Activated CD4-positive, CD25-positive, alpha-beta regulatory T cell treated with anti-CD3 and anti-CD28 coated beads, Interleukin-2, amount 50 U/mL, for 16 hours (primary cell): ENCODE data around the gene MSGN1.

Experiments
- DNase-seq: peaks from one replicate; pipeline ENCODE4 v3.0.0-alpha.2; 2020; ENCODE audit warnings: low read depth, low spot score

The MSGN1 gene, protein sequence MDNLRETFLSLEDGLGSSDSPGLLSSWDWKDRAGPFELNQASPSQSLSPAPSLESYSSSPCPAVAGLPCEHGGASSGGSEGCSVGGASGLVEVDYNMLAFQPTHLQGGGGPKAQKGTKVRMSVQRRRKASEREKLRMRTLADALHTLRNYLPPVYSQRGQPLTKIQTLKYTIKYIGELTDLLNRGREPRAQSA

DNA sequence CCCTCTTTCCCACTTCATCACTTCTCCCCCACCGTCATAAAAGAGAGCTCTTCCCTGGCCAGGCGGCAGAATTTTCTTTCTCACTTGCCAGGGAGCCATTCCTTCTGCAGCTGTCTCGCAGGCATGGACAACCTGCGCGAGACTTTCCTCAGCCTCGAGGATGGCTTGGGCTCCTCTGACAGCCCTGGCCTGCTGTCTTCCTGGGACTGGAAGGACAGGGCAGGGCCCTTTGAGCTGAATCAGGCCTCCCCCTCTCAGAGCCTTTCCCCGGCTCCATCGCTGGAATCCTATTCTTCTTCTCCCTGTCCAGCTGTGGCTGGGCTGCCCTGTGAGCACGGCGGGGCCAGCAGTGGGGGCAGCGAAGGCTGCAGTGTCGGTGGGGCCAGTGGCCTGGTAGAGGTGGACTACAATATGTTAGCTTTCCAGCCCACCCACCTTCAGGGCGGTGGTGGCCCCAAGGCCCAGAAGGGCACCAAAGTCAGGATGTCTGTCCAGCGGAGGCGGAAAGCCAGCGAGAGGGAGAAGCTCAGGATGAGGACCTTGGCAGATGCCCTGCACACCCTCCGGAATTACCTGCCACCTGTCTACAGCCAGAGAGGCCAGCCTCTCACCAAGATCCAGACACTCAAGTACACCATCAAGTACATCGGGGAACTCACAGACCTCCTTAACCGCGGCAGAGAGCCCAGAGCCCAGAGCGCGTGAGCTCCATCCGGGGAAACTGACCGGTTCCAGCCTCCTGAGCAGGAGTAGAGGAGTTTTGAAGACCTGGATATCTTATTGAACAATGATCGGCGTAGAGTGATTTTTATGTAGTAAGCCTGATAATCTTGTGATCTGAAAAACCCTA, at the start of gene MSGN1:
TSS of gene MSGN1 (plus strand) at position 65 of the 850 bp plus-strand sequence. CDS start at position 124, 59 bp downstream.
- no peak for DNase-seq

GRCh38 chr2:17768894-17769293, 47.4 kb upstream of the MSGN1 start:
- DNase-seq = no peak

GRCh38 chr2:17771956-17772355, 44.3 kb upstream of the MSGN1 start:
- DNase-seq = no peak

- DNase-seq = no peak
Observed at GRCh38 chr2:17772532-17772931, 43.7 kb upstream of the MSGN1 start.

- DNase-seq = no peak
Observed at GRCh38 chr2:17780546-17780945, 35.7 kb upstream of the MSGN1 start.

GRCh38 chr2:17781482-17781881, 34.8 kb upstream of the MSGN1 start:
- DNase-seq = no peak

GRCh38 chr2:17786727-17787126, 29.5 kb upstream of the MSGN1 start:
- DNase-seq = no peak

DNA sequence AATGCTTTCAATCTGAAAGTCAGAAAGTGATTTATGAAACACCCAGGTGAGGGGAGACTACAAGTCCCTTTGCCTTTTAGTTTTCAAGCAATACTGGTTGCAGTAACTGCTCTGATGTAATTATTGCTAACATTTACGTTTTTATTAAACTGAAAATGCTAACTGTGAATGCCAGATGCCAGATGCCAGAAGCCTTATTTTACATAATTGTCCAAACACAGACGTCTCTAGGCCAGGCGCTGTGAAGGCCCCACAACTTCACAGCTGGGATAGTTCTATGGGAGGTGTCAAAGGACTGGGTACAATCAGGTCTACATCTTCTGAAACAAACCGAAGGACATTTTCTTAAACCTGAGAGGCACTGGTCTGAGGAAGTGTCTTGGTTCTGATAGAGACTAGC, 27.5 kb upstream of the MSGN1 start:
- DNase-seq = no peak

DNA sequence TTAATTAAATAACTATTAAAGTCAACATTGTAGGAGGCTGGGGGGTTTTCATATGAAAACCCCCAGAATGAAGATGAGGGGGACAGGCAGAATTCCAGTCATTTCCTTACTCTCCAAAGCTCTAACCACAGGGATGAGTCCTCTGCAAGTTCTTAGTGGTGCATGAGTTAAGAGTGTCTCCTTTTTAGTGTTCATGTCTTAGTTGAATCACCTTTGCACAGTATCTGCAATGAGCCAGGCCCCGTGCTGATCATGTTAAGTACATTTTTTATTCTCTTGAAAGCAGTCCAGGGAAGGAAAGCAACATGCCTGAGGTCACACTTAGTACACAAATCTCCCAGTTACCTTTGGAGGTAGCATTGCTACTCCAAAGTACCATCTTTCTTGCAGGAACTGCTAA, 25.7 kb upstream of the MSGN1 start:
- no peak for DNase-seq

DNA sequence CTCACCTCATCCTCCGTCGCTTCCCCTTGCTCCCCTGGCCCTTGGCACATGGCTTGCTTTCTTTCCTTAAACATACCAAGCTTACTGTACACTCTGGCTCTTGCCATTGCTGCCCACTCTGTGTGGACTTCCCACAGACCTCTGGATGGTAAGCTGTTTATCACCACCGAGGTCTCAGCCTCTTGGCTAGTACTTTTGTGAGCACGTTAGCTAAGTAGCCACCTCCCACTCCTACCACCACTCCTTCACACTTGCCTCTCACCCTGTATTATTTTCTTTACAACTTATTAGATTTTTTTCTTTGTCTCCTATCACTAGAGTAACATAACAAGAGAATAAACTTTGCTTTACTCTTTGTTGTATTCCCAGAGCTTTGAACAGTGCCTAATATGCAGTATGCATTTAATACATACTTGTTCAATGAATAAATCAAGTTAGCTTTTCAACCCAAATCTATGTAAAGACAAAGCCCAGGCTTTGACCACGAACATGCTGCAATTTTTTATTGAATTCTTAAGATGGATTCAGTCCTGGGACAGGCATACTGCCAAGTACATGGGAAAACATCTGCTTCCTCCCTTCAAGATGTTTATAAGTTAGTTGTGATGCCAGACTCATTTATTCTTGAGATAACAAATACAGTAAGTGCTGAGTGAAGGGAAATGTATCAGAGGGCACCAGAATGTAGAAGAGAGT, 25.0 kb upstream of the MSGN1 start:
- no peak for DNase-seq

- DNase-seq = no peak
Observed at GRCh38 chr2:17791817-17792130, 24.5 kb upstream of the MSGN1 start.

DNA sequence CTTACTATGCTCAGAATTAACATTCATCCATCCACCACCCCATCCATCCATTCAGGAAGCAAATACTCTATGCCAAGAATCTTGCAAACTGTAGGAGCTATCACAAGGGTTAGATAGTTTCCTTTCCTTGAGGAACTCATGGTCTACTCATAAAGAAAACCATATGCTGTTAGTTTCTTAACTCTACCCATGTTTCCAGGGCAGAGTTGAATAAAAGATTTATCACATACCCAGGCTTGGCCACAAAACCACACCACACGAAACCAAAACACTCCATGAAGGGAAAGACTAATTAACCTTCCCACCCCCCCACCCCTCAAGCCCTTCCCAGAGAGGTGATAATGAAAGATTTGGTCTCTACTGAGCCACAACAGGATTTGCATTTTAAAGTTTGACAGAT, 23.7 kb upstream of the MSGN1 start:
- DNase-seq = no peak

DNA sequence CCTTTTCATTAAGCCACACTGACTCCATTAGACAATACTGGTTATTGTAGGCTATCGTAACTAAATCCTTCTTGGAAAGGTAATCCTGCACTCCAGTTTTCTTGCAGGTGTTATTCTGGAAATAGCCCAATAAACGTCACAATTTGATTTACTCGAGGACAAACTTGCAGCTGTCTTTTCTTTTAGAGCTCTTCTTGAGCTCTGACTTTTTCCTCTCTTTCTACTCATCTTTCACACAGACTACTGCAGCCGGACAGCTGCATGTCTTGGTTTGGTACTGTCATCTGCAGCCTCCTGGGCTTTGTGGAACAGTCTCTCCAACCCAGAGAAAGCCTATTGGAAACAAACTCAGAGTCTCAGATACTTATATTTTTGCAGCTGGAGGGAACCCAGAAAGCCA, 23.0 kb upstream of the MSGN1 start:
- DNase-seq = no peak

- DNase-seq = no peak
Observed at GRCh38 chr2:17793803-17794354, 22.4 kb upstream of the MSGN1 start.

GRCh38 chr2:17795309-17795708, 21.0 kb upstream of the MSGN1 start:
- DNase-seq = no peak

GRCh38 chr2:17798338-17798737, 17.9 kb upstream of the MSGN1 start:
- no peak for DNase-seq

DNA sequence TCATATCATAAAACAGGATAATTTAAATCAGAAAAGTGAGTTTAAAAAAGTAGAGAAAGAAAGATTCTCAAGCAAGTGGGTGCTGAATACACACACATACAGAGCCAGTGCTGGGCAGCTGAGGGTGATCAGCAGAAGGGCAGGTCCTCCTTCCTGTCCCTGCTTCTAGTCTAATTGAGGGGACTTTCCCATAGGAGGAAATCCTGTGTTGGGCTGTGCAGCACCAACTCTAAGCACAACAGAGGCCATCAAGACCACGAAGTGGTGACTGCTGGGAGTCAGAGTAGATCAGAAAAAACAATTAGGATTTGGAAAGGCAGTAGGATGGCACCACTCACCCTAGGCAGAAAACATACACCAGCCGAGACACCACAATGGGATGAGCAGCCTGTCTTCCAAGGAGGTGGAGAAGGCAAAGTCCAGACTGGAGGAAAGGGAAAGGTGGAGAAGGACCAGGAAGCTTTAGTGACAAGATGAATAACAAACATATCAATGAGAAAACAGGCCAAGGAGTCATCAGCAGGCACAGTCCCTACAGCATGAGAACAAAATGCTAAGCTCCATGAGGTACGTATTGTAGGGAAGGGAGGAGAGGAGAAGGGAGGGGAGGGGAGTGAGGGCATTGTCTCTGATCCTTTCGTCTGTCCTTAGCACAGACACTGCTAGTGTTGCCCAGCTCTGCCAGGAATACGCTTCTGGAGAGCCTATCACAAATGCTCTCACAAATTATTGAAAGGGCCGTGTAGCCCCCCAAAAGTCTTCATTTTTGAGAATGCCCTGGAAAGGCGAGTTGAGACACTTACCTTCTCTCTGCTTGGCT, 16.7 kb upstream of the MSGN1 start:
- no peak for DNase-seq

GRCh38 chr2:17800219-17800618, 16.0 kb upstream of the MSGN1 start:
- DNase-seq = no peak

DNA sequence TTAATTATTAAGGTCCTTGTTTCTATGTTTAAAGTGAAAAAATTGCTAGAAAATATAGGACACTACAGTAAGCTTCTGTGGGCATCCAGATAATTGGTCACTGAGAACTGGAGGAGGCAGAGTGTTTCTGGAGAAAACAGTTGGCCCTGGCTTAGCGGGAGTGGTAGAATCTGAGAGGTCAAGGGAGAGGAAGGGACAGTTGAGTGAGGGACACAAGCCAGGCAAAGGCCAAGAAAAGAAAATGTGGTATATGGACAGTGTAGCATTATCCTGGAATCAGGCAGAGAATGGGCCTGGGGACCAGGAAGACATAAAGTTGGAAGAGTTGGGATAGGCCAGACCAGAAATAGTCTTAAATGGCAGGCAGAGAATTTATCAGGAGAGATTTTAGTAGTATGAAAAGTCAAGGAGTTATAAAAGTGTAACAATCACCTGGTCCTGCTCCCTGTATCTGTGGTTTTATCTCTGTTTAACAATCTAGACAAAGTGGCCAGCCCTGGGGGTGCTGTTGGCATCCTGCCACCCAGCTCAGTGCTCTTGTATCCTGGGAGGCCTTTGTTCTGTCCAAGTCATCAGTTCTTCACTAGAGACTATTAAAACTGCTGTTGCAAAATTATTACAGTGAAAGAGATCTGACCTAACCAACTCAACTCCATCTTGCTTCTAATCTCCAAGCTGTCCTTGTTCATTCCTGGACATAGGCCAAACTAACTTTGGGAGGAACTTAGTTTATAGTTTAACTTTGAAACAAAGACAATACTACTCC, 15.4 kb upstream of the MSGN1 start:
- no peak for DNase-seq

- no peak for DNase-seq
Observed at GRCh38 chr2:17803497-17803896, 12.8 kb upstream of the MSGN1 start.

GRCh38 chr2:17804358-17804757, 11.9 kb upstream of the MSGN1 start:
- DNase-seq = no peak
